Keratinocyte (primary cell): ENCODE data around the gene NF1. TPM values are rescaled to one million over a fixed set of nuclear protein-coding genes. Genes with fewer than 3 reads are reported as not detected.

ENCODE experiments used
- DNase-seq: peaks from one replicate; pipeline ENCODE4 v3.0.0-alpha.2; 2011; ENCODE audit warnings: low read depth, missing footprints, low spot score
- FAIRE-seq: peaks from 2 replicates; lab custom pipeline; 2011; peaks lifted over from hg19 to GRCh38; lab: Jason Lieb, UNC
- H2AFZ ChIP-seq: 2 replicates; pipeline ENCODE4 v1.6.0; 2012; ENCODE audit warnings: low read length, control low read depth, inconsistent platforms; ENCODE audit not compliant: control insufficient read depth
- H3K27ac ChIP-seq: 2 replicates; pipeline ENCODE4 v1.5.1; 2011; ENCODE audit warnings: low read length; ENCODE audit not compliant: control insufficient read depth, insufficient read depth
- H3K27me3 ChIP-seq: 3 replicates; pipeline ENCODE4 v1.6.0; 2011; ENCODE audit warnings: low read length; ENCODE audit not compliant: control insufficient read depth, insufficient read depth; ENCODE audit errors: extremely low read depth
- H3K36me3 ChIP-seq, 2 experiments: 2 replicates in 1 of 2; 3 replicates in 1 of 2; pipeline ENCODE4 v1.5.1; 2011; ENCODE audit warnings: low read length in 2 of 2, mild to moderate bottlenecking in 1 of 2; ENCODE audit not compliant: control insufficient read depth in 2 of 2, insufficient read depth in 2 of 2; ENCODE audit errors: extremely low read depth in 1 of 2
- H3K4me1 ChIP-seq: 3 replicates; pipeline ENCODE4 v1.5.1; 2011; ENCODE audit warnings: low read length; ENCODE audit not compliant: control insufficient read depth, insufficient read depth; ENCODE audit errors: extremely low read depth
- H3K4me2 ChIP-seq: 3 replicates; pipeline ENCODE4 v1.6.0; 2011; ENCODE audit warnings: low read depth, low read length; ENCODE audit not compliant: control insufficient read depth, insufficient read depth; ENCODE audit errors: extremely low read depth
- H3K4me3 ChIP-seq, 3 experiments: fragments of 200-600 bp in 1 of 3; sonication (generic) in 1 of 3; 2 replicates in 2 of 3; 3 replicates in 1 of 3; pipeline ENCODE4 v1.5.1; 2011 to 2016; ENCODE audit warnings: low read length in 3 of 3, mild to moderate bottlenecking in 3 of 3, control low read depth in 2 of 3, inconsistent platforms in 1 of 3, low read depth in 1 of 3, mixed read lengths in 1 of 3, mixed run types in 1 of 3, moderate library complexity in 1 of 3; ENCODE audit not compliant: control insufficient read depth in 2 of 3, insufficient read depth in 2 of 3; ENCODE audit errors: extremely low read depth in 1 of 3
- H3K79me2 ChIP-seq: 2 replicates; pipeline ENCODE4 v1.6.0; 2012; ENCODE audit warnings: low read length; ENCODE audit not compliant: control insufficient read depth, insufficient read depth
- H3K9ac ChIP-seq: 3 replicates; pipeline ENCODE4 v1.6.0; 2011; ENCODE audit warnings: low read length; ENCODE audit not compliant: control insufficient read depth, insufficient read depth; ENCODE audit errors: extremely low read depth
- H3K9me1 ChIP-seq: 3 replicates; pipeline ENCODE4 v1.6.0; 2011; ENCODE audit warnings: low read length; ENCODE audit not compliant: control insufficient read depth, insufficient read depth; ENCODE audit errors: extremely low read depth
- H3K9me3 ChIP-seq: 2 replicates; pipeline ENCODE4 v1.5.1; 2012; ENCODE audit warnings: low read depth, low read length; ENCODE audit not compliant: control insufficient read depth
- H4K20me1 ChIP-seq: 3 replicates; pipeline ENCODE4 v1.6.0; 2011; ENCODE audit warnings: low read length; ENCODE audit not compliant: control insufficient read depth, insufficient read depth; ENCODE audit errors: extremely low read depth
- EZH2 ChIP-seq: IDR thresholded peaks from one replicate; pipeline ENCODE4 v1.6.1; 2012; ENCODE audit warnings: inconsistent platforms, mild to moderate bottlenecking, low read length, moderate library complexity
- dilution Hi-C: fragments of 300-500 bp; cut with MboI; formaldehyde crosslinking; loops from one replicate; pipeline ENCODE4 v1.7.0; 2020; ENCODE audit warnings: low sequenced_read_pairs; ENCODE audit not compliant: extremely low pct_ligation_motif_present
- polyA plus RNA-seq, 5 experiments: library from polyadenylated mRNA; depleted of rRNA in 3 of 5; stranded (reverse) in 3 of 5; stranded (forward) in 1 of 5; unstranded in 1 of 5; fragments of >200 nt; gene quantifications; 1 replicate in 1 of 5; 2 replicates in 3 of 5; 3 replicates in 1 of 5; pipeline versions ENCODE4 v1.2.1 to v1.2.3, GENCODE V29; 2011 to 2012; ENCODE audit warnings: missing spikeins in 2 of 5, low read depth in 1 of 5, low replicate concordance in 1 of 5
- TF ChIP-seq, protein P1 (sequence below), 3 experiments: IDR thresholded peaks in 1 of 3; conservative IDR thresholded peaks in 1 of 3; optimal IDR thresholded peaks in 1 of 3; 2 replicates in 2 of 3; 3 replicates in 1 of 3; pipeline versions ENCODE3 to v1.5.1; 2011; ENCODE audit warnings: low read length in 3 of 3, mild to moderate bottlenecking in 3 of 3, moderate library complexity in 2 of 3, control low read depth in 1 of 3, inconsistent platforms in 1 of 3; ENCODE audit not compliant: insufficient read depth in 2 of 3; ENCODE audit errors: extremely low read depth in 1 of 3

Gene NF1
- polyA plus RNA-seq, 1 donor (not counting 4 experiments of a cell fraction or from before 2014, with no cell fraction given), result 26.7 TPM

DNA sequence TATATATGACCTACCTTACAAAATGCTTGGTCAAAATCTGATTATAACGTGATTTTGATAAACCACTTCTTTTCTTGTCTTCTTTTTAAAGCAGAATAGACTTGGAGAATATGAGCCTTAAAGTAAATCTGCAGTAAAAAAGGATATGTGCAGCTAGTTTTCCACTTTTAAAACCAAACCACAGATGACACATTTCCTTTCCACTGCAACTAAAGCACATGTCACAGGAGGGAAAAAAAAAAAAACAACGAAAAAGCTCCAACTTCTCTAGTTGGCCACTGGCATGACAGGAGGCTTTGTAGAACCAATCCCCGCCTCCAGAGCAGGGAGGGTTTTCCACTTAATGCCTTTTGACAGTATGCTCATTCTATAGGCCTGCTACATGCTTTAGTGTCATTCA lies 226.7 kb downstream of the NF1 start, which contains the start of gene EVI2A:
Gene EVI2A, minus strand, starts transcription at position 142 of the 400 bp plus-strand sequence. CDS start 2,609 bp downstream, outside the sequence.
- FAIRE-seq, result peak; percentile 93
- no peak within 1 kb of the TSS for H3K27ac ChIP-seq
- dilution Hi-C loops, result no loop called here

GRCh38 chr17:31321966-31322365 lies 227.2 kb downstream of the NF1 start:
- Histone ChIP-seq H3K9me1 (no peaks in the 10 kb centered on the region), H3K4me1 (peaks cover 20% of the 10 kb centered on the region), H3K27me3 (no peaks in the 10 kb centered on the region), H3K9ac (no peak overlapping the region), H3K79me2 (no peaks in the 10 kb centered on the region), H2AFZ (no peak overlapping the region), H3K4me2 (no peak overlapping the region), H4K20me1 (no peaks in the 10 kb centered on the region), H3K36me3 (no peaks in the 10 kb centered on the region), H3K9me3 (no peaks in the 10 kb centered on the region), H3K4me3 (no peak overlapping the region), H3K27ac (no peak overlapping the region)
- dilution Hi-C loops, result no loop called here
- FAIRE-seq (no peak), DNase-seq (no peak)
- TF ChIP-seq EZH2, result no peak
- TF ChIP-seq, protein P1, sequence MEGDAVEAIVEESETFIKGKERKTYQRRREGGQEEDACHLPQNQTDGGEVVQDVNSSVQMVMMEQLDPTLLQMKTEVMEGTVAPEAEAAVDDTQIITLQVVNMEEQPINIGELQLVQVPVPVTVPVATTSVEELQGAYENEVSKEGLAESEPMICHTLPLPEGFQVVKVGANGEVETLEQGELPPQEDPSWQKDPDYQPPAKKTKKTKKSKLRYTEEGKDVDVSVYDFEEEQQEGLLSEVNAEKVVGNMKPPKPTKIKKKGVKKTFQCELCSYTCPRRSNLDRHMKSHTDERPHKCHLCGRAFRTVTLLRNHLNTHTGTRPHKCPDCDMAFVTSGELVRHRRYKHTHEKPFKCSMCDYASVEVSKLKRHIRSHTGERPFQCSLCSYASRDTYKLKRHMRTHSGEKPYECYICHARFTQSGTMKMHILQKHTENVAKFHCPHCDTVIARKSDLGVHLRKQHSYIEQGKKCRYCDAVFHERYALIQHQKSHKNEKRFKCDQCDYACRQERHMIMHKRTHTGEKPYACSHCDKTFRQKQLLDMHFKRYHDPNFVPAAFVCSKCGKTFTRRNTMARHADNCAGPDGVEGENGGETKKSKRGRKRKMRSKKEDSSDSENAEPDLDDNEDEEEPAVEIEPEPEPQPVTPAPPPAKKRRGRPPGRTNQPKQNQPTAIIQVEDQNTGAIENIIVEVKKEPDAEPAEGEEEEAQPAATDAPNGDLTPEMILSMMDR (optimal IDR thresholded peaks at IDR 0.05 in 1 of 3, IDR thresholded peaks at IDR 0.05 in 1 of 3, conservative IDR thresholded peaks at IDR 0.05 in 1 of 3; ENCODE audit: extremely low read depth in 1 of 3, insufficient read depth in 2 of 3, low read length in 3 of 3), result no peak

More for the DNA sequence above, 226.7 kb downstream of the NF1 start, which contains the start of gene EVI2A:
- no peak for TF ChIP-seq EZH2
- TF ChIP-seq, protein P1 (optimal IDR thresholded peaks at IDR 0.05 in 1 of 3, IDR thresholded peaks at IDR 0.05 in 1 of 3, conservative IDR thresholded peaks at IDR 0.05 in 1 of 3; ENCODE audit: extremely low read depth in 1 of 3, insufficient read depth in 2 of 3, low read length in 3 of 3), result no peak
- DNase-seq, result no peak
- H3K79me2 ChIP-seq, result no peaks in the 10 kb centered on the region
- no peaks in the 10 kb centered on the region for H3K9me1 ChIP-seq
- H3K4me3 ChIP-seq, result no peak within 1 kb of the TSS
- no peaks in the 10 kb centered on the region for H4K20me1 ChIP-seq
- H3K4me2 ChIP-seq, result peak within 1 kb of the TSS; percentile 25
- no peak within 1 kb of the TSS for H2AFZ ChIP-seq
- no peak within 1 kb of the TSS for H3K9ac ChIP-seq
- no peaks in the 10 kb centered on the region for H3K9me3 ChIP-seq
- H3K4me1 ChIP-seq, result peaks cover 20% of the 10 kb centered on the region
- H3K36me3 ChIP-seq, result no peaks in the 10 kb centered on the region
- no peaks in the 10 kb centered on the region for H3K27me3 ChIP-seq
